HG02870 (cell line): Measurements from ENCODE around the gene GPR142.

Experiments
- ATAC-seq: cut with Tn5 transposase; IDR thresholded peaks from one replicate; pipeline ENCODE4 v1.9.1; 2021; ENCODE audit warnings: mild to moderate bottlenecking, moderate library complexity; ENCODE audit not compliant: unreplicated experiment

GPR142 gene

GRCh38 chr17:74368341-74369081 lies 1.2 kb downstream of the GPR142 start:
- ATAC-seq = no peak

- no peak for ATAC-seq
These were observed 1.9 kb downstream of the GPR142 start for GRCh38 chr17:74369221-74369620.

- ATAC-seq = no peak
These were observed 2.6 kb downstream of the GPR142 start for GRCh38 chr17:74369665-74370490.

GRCh38 chr17:74371653-74372147 lies 4.4 kb downstream of the GPR142 start:
- ATAC-seq = no peak

GRCh38 chr17:74372426-74372825 lies 5.1 kb downstream of the GPR142 start:
- no peak for ATAC-seq

- no peak for ATAC-seq
These were observed 6.7 kb downstream of the GPR142 start for GRCh38 chr17:74373838-74374606.

- no peak for ATAC-seq
These were observed 7.6 kb downstream of the GPR142 start for GRCh38 chr17:74374858-74375257.

GRCh38 chr17:74379495-74380085 lies 12.3 kb downstream of the GPR142 start:
- no peak for ATAC-seq

- ATAC-seq = no peak
These were observed 13.0 kb downstream of the GPR142 start for GRCh38 chr17:74380086-74380958.

- ATAC-seq = no peak
These were observed 13.9 kb downstream of the GPR142 start for GRCh38 chr17:74380959-74381808.

GRCh38 chr17:74383141-74383540 lies 15.8 kb downstream of the GPR142 start:
- ATAC-seq = no peak

GRCh38 chr17:74385201-74385600 lies 17.9 kb downstream of the GPR142 start:
- ATAC-seq = no peak

- ATAC-seq = no peak
These were observed 19.1 kb downstream of the GPR142 start for GRCh38 chr17:74386386-74386785.

GRCh38 chr17:74387365-74388218 lies 20.3 kb downstream of the GPR142 start:
- ATAC-seq = no peak

GRCh38 chr17:74389084-74389753 lies 21.9 kb downstream of the GPR142 start:
- ATAC-seq = no peak

GRCh38 chr17:74389937-74390679 lies 22.8 kb downstream of the GPR142 start:
- no peak for ATAC-seq
